Trophoblast cell (in vitro differentiated cells and primary cell): ENCODE data around the gene ATN1.
"Not testable (repeated sequence)": the region's sequence is repeated elsewhere in the genome, so short reads cannot be mapped to it uniquely, and the experiment has no call there.

ENCODE experiments used
- DNase-seq, 2 donors: peaks; one replicate each; pipeline ENCODE4 v3.0.0-alpha.2; 2016
- H2AFZ ChIP-seq: 2 replicates; pipeline ENCODE4 v1.6.1; 2013; ENCODE audit warnings: low read length, moderate library complexity, mild to moderate bottlenecking; ENCODE audit not compliant: insufficient read depth, poor library complexity
- H2AK5ac ChIP-seq: 2 replicates; pipeline ENCODE4 v1.6.1; 2013; ENCODE audit warnings: mild to moderate bottlenecking, low read length
- H2BK120ac ChIP-seq: 2 replicates; pipeline ENCODE4 v1.6.1; 2013; ENCODE audit warnings: low read length, mild to moderate bottlenecking, moderate library complexity; ENCODE audit not compliant: insufficient read depth, poor library complexity
- H2BK12ac ChIP-seq: 2 replicates; pipeline ENCODE4 v1.6.1; 2013; ENCODE audit warnings: mild to moderate bottlenecking, low read length, moderate library complexity
- H2BK5ac ChIP-seq: 2 replicates; pipeline ENCODE4 v1.6.1; 2013; ENCODE audit warnings: low read length, low read depth, moderate library complexity, mild to moderate bottlenecking; ENCODE audit not compliant: poor library complexity
- H3K14ac ChIP-seq: 2 replicates; pipeline ENCODE4 v1.6.1; 2013; ENCODE audit warnings: mild to moderate bottlenecking, low read length
- H3K18ac ChIP-seq: 2 replicates; pipeline ENCODE4 v1.6.1; 2013; ENCODE audit warnings: mild to moderate bottlenecking, low read length
- H3K23ac ChIP-seq: 2 replicates; pipeline ENCODE4 v1.6.1; 2013; ENCODE audit warnings: low read length
- H3K27ac ChIP-seq: 2 replicates; pipeline ENCODE4 v1.5.1; 2013; ENCODE audit warnings: low read depth, mild to moderate bottlenecking, inconsistent platforms, low read length, moderate library complexity
- H3K27me3 ChIP-seq: 2 replicates; pipeline ENCODE4 v1.6.1; 2013; ENCODE audit warnings: inconsistent platforms, mild to moderate bottlenecking, low read length, moderate library complexity; ENCODE audit not compliant: insufficient read depth
- H3K36me3 ChIP-seq, 2 experiments: 1 replicate in 1 of 2; 2 replicates in 1 of 2; pipeline ENCODE4 v1.6.1; 2013; ENCODE audit warnings: low read length in 2 of 2, mild to moderate bottlenecking in 2 of 2, moderate library complexity in 1 of 2; ENCODE audit not compliant: insufficient read depth in 2 of 2, control insufficient read depth in 1 of 2
- H3K4ac ChIP-seq: 2 replicates; pipeline ENCODE4 v1.6.1; 2013; ENCODE audit warnings: low read depth, mild to moderate bottlenecking, low read length, moderate library complexity
- H3K4me1 ChIP-seq, 2 experiments: 1 replicate in 1 of 2; 2 replicates in 1 of 2; pipeline ENCODE4 v1.6.1; 2013; ENCODE audit warnings: low read length in 2 of 2, mild to moderate bottlenecking in 2 of 2, moderate library complexity in 1 of 2; ENCODE audit not compliant: insufficient read depth in 2 of 2, control insufficient read depth in 1 of 2
- H3K4me2 ChIP-seq: 2 replicates; pipeline ENCODE4 v1.6.1; 2013; ENCODE audit warnings: inconsistent platforms, mild to moderate bottlenecking, low read length, moderate library complexity
- H3K4me3 ChIP-seq: 2 replicates; pipeline ENCODE4 v1.5.1; 2013; ENCODE audit warnings: mild to moderate bottlenecking, low read depth, low read length, inconsistent platforms
- H3K79me1 ChIP-seq: one replicate; pipeline ENCODE4 v1.6.1; 2013; ENCODE audit warnings: low read length
- H3K79me2 ChIP-seq: 2 replicates; pipeline ENCODE4 v1.6.1; 2013; ENCODE audit warnings: low read length, mild to moderate bottlenecking; ENCODE audit not compliant: control insufficient read depth, insufficient read depth, poor library complexity
- H3K9ac ChIP-seq: 2 replicates; pipeline ENCODE4 v1.6.1; 2013; ENCODE audit warnings: mild to moderate bottlenecking, low read length
- H3K9me3 ChIP-seq: 2 replicates; pipeline ENCODE4 v1.6.1; 2013; ENCODE audit warnings: low read depth, mild to moderate bottlenecking, control low read depth, inconsistent platforms, low read length; ENCODE audit not compliant: insufficient read depth
- H4K12ac ChIP-seq: 2 replicates; pipeline ENCODE4 v1.6.1; 2013; ENCODE audit warnings: low read depth, mild to moderate bottlenecking, low read length, moderate library complexity
- H4K8ac ChIP-seq: 2 replicates; pipeline ENCODE4 v1.6.1; 2013; ENCODE audit warnings: low read depth, mild to moderate bottlenecking, low read length, moderate library complexity
- H4K91ac ChIP-seq: one replicate; pipeline ENCODE4 v1.6.1; 2013; ENCODE audit warnings: low read depth, mild to moderate bottlenecking, low read length, moderate library complexity
- WGBS: extraction: QIAGEN DNeasy Blood & Tissue Kit; methylation state at CpG from one replicate; pipeline ENCODE4 v1.1.7; 2013; ENCODE audit warnings: missing lambda C conversion rate; ENCODE audit not compliant: insufficient read length, insufficient coverage; ENCODE audit errors: extremely low coverage; 5-methylcytosine and 5-hydroxymethylcytosine counted together

The ATN1 gene

GRCh38 chr12:6892683-6893082 lies 35.1 kb upstream of the ATN1 start:
- not testable (repeated sequence) for H4K91ac ChIP-seq, H3K18ac ChIP-seq, H3K23ac ChIP-seq, H4K8ac ChIP-seq, H3K27me3 ChIP-seq, H3K79me2 ChIP-seq, H3K9ac ChIP-seq, H3K4me1 ChIP-seq, H3K4me2 ChIP-seq, H2AK5ac ChIP-seq, H2BK5ac ChIP-seq, H3K27ac ChIP-seq, H3K36me3 ChIP-seq, DNase-seq, H2BK120ac ChIP-seq, H2BK12ac ChIP-seq, H3K4me3 ChIP-seq, H3K14ac ChIP-seq, H3K4ac ChIP-seq, H2AFZ ChIP-seq, H3K9me3 ChIP-seq, H4K12ac ChIP-seq
- peaks cover 12% of the 10 kb centered on the region for H3K79me1 ChIP-seq
- no CpG with 5 or more reads among the region's 3 CpGs for WGBS

GRCh38 chr12:6894321-6894720 lies 33.4 kb upstream of the ATN1 start:
- Histone ChIP-seq H4K91ac (no peak overlapping the region), H3K27ac (no peak overlapping the region), H2BK5ac (no peak overlapping the region), H3K4ac (no peak overlapping the region), H3K36me3 (no peaks in the 10 kb centered on the region), H2AK5ac (no peak overlapping the region), H2BK120ac (no peak overlapping the region), H3K18ac (no peak overlapping the region), H4K12ac (no peak overlapping the region), H3K9me3 (no peaks in the 10 kb centered on the region), H3K4me2 (no peak overlapping the region), H3K79me2 (no peaks in the 10 kb centered on the region), H2AFZ (no peak overlapping the region), H3K9ac (no peak overlapping the region), H2BK12ac (no peak overlapping the region), H4K8ac (no peak overlapping the region), H3K79me1 (peaks cover 12% of the 10 kb centered on the region), H3K4me3 (no peak overlapping the region), H3K4me1 (peaks cover 2 to 3% of the 10 kb centered on the region in 2 experiments), H3K14ac (no peak overlapping the region), H3K23ac (no peak overlapping the region), H3K27me3 (no peaks in the 10 kb centered on the region)
- WGBS, result no CpG with 5 or more reads among the region's 3 CpGs
- DNase-seq, result no peak

- Histone ChIP-seq H3K79me1 (no peaks in the 10 kb centered on the region), H4K91ac (no peak overlapping the region), H3K14ac (no peak overlapping the region), H2BK5ac (no peak overlapping the region), H3K9ac (no peak overlapping the region), H4K8ac (no peak overlapping the region), H2AK5ac (no peak overlapping the region), H3K4ac (no peak overlapping the region), H3K9me3 (no peaks in the 10 kb centered on the region), H3K36me3 (no peaks in the 10 kb centered on the region), H3K27me3 (no peaks in the 10 kb centered on the region), H3K27ac (no peak overlapping the region), H3K4me2 (no peak overlapping the region), H2BK120ac (no peak overlapping the region), H3K4me3 (no peak overlapping the region), H3K79me2 (no peaks in the 10 kb centered on the region), H3K23ac (no peak overlapping the region), H2AFZ (no peak overlapping the region), H4K12ac (no peak overlapping the region), H3K18ac (no peak overlapping the region), H2BK12ac (no peak overlapping the region), H3K4me1 (no peaks in the 10 kb centered on the region)
- no CpG with 5 or more reads among the region's 6 CpGs for WGBS
- DNase-seq, result no peak
These were observed 30.8 kb upstream of the ATN1 start for GRCh38 chr12:6896846-6897435.

- no peaks in the 10 kb centered on the region for H3K27me3 ChIP-seq
- no peak overlapping the region for H4K91ac ChIP-seq
- H3K36me3 ChIP-seq, result no peaks in the 10 kb centered on the region
- H3K4me3 ChIP-seq, result no peak overlapping the region
- H4K8ac ChIP-seq, result no peak overlapping the region
- no peak overlapping the region for H2AK5ac ChIP-seq
- no peaks in the 10 kb centered on the region for H3K9me3 ChIP-seq
- H3K9ac ChIP-seq, result no peak overlapping the region
- whole genome bisulfite sequencing, result no CpG with 5 or more reads among the region's 5 CpGs
- H2BK120ac ChIP-seq, result no peak overlapping the region
- no peak overlapping the region for H3K18ac ChIP-seq
- no peak overlapping the region for H2BK12ac ChIP-seq
- H3K79me2 ChIP-seq, result no peaks in the 10 kb centered on the region
- no peak overlapping the region for H2BK5ac ChIP-seq
- no peak overlapping the region for H2AFZ ChIP-seq
- peak in 1 of 2 donors; percentile 37 for DNase-seq
- H3K79me1 ChIP-seq, result peaks cover 3% of the 10 kb centered on the region
- no peak overlapping the region for H3K23ac ChIP-seq
- no peak overlapping the region for H4K12ac ChIP-seq
- no peaks in the 10 kb centered on the region for H3K4me1 ChIP-seq
- no peak overlapping the region for H3K14ac ChIP-seq
- no peak overlapping the region for H3K4ac ChIP-seq
- H3K27ac ChIP-seq, result no peak overlapping the region
- no peak overlapping the region for H3K4me2 ChIP-seq
These were observed 28.3 kb upstream of the ATN1 start for GRCh38 chr12:6899427-6899826.
